ENCODE data around the gene ZNF536.

GRCh38 chr19:30407068-30407709 is 35.0 kb downstream of the ZNF536 start:
- TF ChIP-seq, protein P1, sequence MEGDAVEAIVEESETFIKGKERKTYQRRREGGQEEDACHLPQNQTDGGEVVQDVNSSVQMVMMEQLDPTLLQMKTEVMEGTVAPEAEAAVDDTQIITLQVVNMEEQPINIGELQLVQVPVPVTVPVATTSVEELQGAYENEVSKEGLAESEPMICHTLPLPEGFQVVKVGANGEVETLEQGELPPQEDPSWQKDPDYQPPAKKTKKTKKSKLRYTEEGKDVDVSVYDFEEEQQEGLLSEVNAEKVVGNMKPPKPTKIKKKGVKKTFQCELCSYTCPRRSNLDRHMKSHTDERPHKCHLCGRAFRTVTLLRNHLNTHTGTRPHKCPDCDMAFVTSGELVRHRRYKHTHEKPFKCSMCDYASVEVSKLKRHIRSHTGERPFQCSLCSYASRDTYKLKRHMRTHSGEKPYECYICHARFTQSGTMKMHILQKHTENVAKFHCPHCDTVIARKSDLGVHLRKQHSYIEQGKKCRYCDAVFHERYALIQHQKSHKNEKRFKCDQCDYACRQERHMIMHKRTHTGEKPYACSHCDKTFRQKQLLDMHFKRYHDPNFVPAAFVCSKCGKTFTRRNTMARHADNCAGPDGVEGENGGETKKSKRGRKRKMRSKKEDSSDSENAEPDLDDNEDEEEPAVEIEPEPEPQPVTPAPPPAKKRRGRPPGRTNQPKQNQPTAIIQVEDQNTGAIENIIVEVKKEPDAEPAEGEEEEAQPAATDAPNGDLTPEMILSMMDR (conservative IDR thresholded peaks at IDR 0.05 in 1 of 2, IDR thresholded peaks at IDR 0.05 in 1 of 2; ENCODE audit: low read depth in 1 of 2, low read length in 2 of 2) = no peak
- no peak for TF ChIP-seq EZH2 (IDR thresholded peaks at IDR 0.05; ENCODE audit: low read length, missing control alignments)
